Caki2 (cell line): ENCODE data around the gene ARFGEF3. TPM values are rescaled to one million over a fixed set of nuclear protein-coding genes. Genes with fewer than 3 reads are reported as not detected.

ENCODE experiments used
- DNase-seq: peaks from one replicate; pipeline ENCODE4 v3.0.0-alpha.2; 2015; ENCODE audit warnings: low read depth
- in situ Hi-C: cut with HindIII; loops from 2 replicates; pipeline ENCODE4 v1.10.0; 2016; ENCODE audit warnings: low sequenced_read_pairs, low pct_unique_long_range_greater_than_20kb, mixed read lengths
- total RNA-seq: library from RNA; depleted of rRNA; stranded (reverse); fragments of >200 nt; shearing (Covaris generic); gene quantifications from 2 replicates; pipeline ENCODE4 v1.2.3, GENCODE V29; 2014; ENCODE audit warnings: low replicate concordance

The ARFGEF3 gene
- total RNA-seq, 1 experiment from 2014 or later, result 5.5 TPM

GRCh38 chr6:138310821-138311220, 149.1 kb downstream of the ARFGEF3 start:
- no peak for DNase-seq
- in situ Hi-C loops, result no loop called here

GRCh38 chr6:138311268-138311667, 149.5 kb downstream of the ARFGEF3 start:
- DNase-seq, result no peak
- in situ Hi-C loops, result no loop called here

DNA sequence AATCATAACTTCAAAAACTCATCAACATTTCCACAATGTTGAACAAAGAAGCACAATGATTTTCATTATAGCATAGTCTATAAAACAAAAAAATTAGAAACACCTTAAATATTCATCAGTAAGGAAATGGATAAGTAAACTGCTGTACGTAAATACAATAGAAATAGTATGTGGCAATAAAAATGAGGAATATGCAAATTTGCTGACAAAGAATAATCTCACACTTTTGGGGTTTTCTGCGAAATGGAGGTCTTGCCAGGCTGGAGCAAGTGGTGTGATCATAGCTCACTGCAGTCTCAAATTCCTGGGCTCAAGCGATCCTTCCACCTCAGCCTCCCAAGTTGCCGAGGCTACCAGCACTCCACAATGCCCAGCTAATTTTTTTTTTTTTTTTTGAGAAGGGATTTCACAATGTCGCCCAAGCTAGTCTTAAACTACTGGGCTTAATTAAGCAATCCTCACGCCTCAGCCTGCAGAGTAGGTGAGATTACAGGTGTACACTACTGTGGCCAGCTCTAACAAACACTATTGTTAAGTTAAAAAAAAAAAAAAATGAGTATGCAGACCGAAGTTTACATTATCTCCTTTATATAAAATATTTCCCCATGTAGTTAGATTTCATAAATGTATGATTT, 157.1 kb downstream of the ARFGEF3 start:
- in situ Hi-C loops, result no loop called here
- no peak for DNase-seq

- no peak for DNase-seq
- in situ Hi-C loops, result no loop called here
Observed at GRCh38 chr6:138321934-138322333, 160.2 kb downstream of the ARFGEF3 start.

GRCh38 chr6:138323821-138324220, 162.1 kb downstream of the ARFGEF3 start:
- in situ Hi-C loops, result no loop called here
- no peak for DNase-seq

DNA sequence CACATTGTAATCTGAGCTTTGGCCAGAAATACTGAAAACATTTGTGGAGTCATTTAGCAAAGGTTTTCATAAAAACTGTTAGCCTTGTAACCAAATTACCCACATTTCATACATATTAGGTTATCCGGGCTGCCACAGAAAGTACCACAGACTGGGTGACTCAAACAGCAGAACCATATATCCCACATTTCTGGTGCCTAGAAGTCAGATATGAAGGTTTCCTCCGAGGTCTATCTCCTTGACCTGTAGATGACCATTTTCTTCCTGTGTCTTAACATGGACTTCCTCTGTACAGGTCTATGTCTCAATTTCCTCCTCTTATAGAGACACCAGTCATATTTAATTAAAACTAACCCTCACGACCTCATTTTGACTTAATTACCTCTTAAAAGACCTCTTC, 166.5 kb downstream of the ARFGEF3 start:
- in situ Hi-C loops, result no loop called here

DNA sequence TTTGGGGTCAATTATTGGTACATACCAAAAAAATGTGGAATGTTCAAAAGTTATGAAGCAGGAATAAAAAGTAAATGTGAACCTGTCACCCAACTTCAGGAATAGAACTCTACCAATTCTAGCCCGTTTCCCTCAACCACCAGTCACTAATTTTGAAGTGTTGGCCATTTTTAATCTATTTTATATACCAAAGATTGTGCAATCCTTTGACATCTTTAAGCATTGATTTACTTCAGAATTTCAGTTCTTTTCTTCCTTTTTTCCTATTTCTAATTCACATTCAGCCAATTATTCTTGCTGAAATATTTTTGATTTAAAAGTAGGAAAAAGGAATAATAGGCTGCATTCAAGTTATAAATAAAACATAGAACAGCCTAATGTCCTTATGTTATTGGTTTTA, 169.0 kb downstream of the ARFGEF3 start:
- in situ Hi-C loops, result no loop called here
- no peak for DNase-seq

More for the DNA sequence above, 166.5 kb downstream of the ARFGEF3 start:
- DNase-seq, result no peak

DNA sequence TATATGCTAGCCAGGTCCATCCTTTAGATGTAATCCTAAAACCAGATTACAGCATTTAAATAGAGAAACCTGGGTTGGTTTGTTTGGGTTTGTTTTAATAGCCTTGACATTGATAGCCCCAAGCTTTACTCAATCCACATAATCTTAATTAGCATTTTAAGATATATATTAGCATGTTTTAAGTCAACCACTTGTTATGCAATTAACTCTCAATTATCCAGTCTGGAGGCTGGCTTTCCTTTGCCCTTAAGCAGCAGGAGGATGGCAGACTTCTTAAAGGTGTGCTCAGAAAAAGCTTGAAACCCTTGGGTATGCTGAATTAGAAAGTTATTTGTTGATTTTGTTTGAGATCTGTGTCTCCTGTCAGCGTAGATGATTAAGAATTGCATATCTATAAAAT, 169.7 kb downstream of the ARFGEF3 start:
- in situ Hi-C loops, result no loop called here

GRCh38 chr6:138331984-138332383, 170.2 kb downstream of the ARFGEF3 start:
- DNase-seq, result no peak
- in situ Hi-C loops, result no loop called here

More for the DNA sequence above, 169.7 kb downstream of the ARFGEF3 start:
- no peak for DNase-seq

- in situ Hi-C loops, result no loop called here
Observed at GRCh38 chr6:138334000-138334399, 172.3 kb downstream of the ARFGEF3 start.

DNA sequence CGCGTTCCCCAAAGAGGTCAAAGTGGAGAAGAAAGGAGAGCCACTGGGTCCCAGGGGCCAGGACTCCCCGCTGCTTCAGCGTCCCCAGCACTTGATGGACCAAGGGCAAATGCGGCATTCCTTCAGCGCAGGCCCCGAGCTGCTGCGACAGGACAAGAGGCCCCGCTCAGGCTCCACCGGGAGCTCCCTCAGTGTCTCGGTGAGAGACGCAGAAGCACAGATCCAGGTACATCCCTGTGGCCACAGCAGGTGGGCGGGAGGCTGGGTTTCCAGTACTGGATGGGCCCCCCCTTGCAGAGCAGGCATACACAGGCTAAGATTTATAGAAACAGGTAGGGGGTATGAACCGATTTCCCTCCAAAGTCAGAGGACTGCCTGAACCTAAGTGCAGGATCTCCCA, 173.2 kb downstream of the ARFGEF3 start:
- in situ Hi-C loops, result no loop called here

More at GRCh38 chr6:138334000-138334399, 172.3 kb downstream of the ARFGEF3 start:
- no peak for DNase-seq

DNA sequence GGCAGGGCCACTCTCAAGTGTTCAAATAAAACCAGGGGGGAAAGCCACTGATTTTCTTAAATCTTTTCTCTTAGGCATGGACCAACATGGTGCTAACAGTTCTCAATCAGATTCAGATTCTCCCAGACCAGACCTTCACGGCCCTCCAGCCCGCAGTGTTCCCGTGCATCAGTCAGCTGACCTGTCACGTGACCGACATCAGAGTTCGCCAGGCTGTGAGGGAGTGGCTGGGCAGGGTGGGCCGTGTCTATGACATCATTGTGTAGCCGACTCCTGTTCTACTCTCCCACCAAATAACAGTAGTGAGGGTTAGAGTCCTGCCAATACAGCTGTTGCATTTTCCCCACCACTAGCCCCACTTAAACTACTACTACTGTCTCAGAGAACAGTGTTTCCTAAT, 174.5 kb downstream of the ARFGEF3 start:
- in situ Hi-C loops, result no loop called here
- no peak for DNase-seq

More for the DNA sequence above, 173.2 kb downstream of the ARFGEF3 start:
- DNase-seq, result no peak

- in situ Hi-C loops, result no loop called here
- DNase-seq, result no peak
Observed at GRCh38 chr6:138337076-138337475, 175.3 kb downstream of the ARFGEF3 start.

GRCh38 chr6:138339024-138339423, 177.3 kb downstream of the ARFGEF3 start:
- in situ Hi-C loops, result no loop called here
- no peak for DNase-seq

DNA sequence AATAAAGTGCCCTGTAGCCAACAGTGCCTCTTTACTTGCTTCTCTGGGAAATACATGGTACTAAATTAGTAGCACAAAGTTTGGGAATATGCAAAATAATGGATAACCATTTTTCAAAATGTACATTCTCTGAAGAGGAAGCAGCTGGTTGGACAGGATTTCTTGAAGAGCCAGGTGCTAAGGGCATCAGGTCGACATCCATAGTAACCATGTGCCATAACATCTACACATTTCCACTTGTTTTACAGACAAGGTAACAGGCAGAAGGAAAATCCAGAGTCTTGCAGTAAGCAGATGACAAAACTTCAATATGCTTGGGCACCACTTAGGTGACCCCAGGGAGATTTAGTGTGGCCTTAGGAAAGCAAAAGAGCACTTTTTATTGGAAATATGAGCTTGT, 179.4 kb downstream of the ARFGEF3 start:
- no peak for DNase-seq
- in situ Hi-C loops, result no loop called here

- in situ Hi-C loops, result no loop called here
- no peak for DNase-seq
Observed at GRCh38 chr6:138343112-138343511, 181.4 kb downstream of the ARFGEF3 start.

GRCh38 chr6:138345565-138346285, 184.0 kb downstream of the ARFGEF3 start:
- in situ Hi-C loops, result no loop called here
- DNase-seq, result no peak

DNA sequence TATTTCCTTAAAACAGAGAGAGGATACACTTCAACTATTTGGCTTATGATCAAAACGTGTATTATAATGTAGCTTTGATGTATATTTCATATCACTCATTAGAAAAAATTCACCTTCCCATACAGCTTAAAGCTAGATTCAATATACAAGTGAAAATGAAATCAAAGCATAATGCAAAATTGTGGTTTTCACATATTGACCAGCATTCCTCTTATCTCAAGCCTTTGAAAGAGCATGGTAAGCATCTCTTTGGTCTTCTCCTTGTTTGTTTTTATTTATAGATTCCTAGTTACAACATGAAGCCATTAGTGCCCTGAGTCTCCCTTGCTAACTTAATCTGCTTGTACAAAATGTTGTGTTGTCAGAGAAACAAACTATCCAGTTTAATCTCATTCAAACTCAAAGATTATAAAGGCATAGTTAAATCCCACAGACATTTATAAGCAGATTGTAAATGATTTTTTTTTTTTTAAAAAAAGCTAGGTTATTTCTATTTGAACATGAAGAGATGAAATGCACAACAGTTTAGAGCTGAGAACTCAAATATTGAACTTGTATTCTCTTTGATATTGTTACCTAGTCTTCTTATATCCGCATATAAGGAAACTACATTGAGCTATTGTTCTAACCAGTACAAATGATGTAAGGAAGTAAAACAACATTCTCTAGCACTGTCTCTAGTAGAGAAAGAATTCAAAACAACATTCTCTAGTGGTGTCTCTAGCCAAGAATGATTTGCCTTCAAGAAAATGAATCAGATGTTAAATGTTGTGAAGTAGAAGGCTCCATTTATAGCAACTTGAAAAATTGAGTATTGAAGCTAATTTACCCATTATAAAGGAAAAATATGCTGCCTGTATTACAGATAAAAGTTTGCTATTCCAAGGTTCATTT, 184.8 kb downstream of the ARFGEF3 start:
- DNase-seq, result no peak
- in situ Hi-C loops, result no loop called here

DNA sequence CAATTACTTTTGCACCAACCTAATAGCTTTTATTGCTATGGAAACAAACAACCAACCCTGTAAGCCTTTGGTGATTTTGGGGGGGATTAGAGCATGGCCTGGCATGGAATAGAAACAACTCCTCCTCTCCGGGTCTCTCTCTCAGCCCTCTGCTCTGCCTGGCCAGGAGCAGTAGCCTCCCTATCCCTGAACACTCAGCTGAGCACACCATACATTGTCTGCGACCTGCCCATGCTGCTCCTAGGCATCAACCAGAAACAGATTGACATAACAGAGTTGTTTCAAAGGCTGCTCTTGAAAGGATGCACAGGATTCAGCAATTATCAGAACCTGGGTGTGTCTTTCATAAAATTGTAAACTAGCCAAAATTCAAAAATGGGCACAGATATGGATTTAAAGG, 186.1 kb downstream of the ARFGEF3 start:
- in situ Hi-C loops, result no loop called here
- no peak for DNase-seq
